ENCODE results near the gene KIAA1191.
A peak's percentile ranks its signal among the peaks of the same experiment; 100 is the strongest.
"Not testable (repeated sequence)": the region's sequence is repeated elsewhere in the genome, so short reads cannot be mapped to it uniquely, and the experiment has no call there.

The KIAA1191 gene, protein sequence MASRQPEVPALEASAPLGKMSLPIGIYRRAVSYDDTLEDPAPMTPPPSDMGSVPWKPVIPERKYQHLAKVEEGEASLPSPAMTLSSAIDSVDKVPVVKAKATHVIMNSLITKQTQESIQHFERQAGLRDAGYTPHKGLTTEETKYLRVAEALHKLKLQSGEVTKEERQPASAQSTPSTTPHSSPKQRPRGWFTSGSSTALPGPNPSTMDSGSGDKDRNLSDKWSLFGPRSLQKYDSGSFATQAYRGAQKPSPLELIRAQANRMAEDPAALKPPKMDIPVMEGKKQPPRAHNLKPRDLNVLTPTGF

DNA sequence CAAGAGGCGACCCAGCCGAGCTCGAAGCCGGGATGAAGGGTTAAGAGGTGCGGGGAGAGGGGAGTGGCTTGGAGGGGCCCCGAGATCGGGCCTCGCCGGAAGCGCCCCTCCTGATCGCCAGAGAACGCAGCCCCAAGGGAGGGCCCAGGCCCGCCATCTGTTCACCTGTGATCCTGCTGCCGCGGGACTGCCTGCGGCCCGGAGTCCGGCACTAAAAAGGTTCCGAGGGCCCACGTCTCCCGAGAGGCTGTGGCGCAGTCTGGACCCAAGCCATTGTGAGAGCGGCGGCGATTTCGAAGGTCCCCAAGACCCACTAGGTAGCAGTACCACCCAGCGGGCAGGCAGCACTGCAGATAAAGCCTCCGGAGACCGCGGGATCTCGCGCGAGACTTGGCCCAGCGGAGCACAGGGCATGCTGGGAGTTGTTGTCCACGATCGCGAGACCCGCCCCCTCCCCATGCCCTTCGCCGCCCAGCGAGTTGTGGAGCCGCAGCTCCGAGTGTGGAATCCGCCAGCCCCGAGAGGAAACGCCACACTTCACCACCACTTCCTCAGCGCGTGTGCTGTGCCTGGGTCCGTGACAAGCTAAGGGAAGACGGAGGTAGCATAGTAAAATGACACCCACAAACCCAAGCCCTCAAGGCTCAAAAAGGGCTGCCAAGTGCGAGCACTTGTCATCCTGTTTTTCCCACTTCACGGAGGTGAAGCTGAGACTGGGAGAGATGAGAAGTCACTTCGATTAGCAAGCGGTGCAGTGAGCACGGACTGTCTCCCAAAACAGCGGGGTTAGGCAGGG lies at the start of gene KIAA1191:
Gene KIAA1191 (minus strand): TSS at position 328 of the 796 bp plus-strand sequence. CDS start 2,256 bp downstream, outside the sequence.
- DNase-seq (ENCODE audit: low spot score) (peak; percentile 78), FAIRE-seq (peak; percentile 10)

- DNase-seq (ENCODE audit: low spot score) = no peak
- no peak for FAIRE-seq
Measured at GRCh38 chr5:176410486-176411180, 49.1 kb upstream of the KIAA1191 start.

DNA sequence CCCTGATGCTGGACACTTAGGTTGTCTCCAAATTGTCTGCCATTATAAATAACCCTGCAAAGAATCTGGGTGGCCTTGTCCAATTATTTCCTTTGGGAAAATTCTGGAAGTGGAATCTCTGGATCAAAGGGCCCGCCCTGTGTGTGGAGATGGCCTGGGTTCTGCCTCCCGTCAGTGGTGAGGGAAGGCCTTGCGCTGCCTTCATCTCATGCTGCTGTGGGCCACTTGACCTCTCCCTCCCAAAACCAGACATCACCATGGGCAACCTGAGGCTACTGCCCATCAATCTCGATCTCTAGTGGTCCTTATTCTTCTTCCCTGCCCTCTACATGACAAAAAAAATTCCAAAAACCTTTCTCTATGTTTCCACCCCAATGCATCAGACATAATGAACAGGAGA lies 48.2 kb upstream of the KIAA1191 start:
- DNase-seq (ENCODE audit: low spot score) = no peak
- no peak for FAIRE-seq

- FAIRE-seq (no peak), DNase-seq (ENCODE audit: low spot score) (no peak)
Measured at GRCh38 chr5:176408590-176408989, 47.0 kb upstream of the KIAA1191 start.

DNA sequence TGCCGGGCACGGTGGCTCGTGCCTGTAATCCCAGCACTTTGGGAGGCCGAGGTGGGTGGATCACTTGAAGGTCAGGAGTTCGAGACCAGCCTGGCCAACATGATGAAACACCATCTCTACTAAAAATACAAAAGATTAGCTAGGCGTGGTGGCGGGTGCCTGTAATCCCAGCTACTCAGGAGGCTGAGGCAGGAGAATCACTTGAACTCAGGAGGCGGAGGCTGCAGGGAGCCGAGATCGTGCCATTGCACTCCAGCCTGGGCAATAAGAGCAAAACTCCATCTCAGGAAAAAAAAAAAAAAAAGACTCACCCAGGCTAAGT lies 46.6 kb upstream of the KIAA1191 start:
- not testable (repeated sequence) for FAIRE-seq; DNase-seq (ENCODE audit: low spot score)

DNA sequence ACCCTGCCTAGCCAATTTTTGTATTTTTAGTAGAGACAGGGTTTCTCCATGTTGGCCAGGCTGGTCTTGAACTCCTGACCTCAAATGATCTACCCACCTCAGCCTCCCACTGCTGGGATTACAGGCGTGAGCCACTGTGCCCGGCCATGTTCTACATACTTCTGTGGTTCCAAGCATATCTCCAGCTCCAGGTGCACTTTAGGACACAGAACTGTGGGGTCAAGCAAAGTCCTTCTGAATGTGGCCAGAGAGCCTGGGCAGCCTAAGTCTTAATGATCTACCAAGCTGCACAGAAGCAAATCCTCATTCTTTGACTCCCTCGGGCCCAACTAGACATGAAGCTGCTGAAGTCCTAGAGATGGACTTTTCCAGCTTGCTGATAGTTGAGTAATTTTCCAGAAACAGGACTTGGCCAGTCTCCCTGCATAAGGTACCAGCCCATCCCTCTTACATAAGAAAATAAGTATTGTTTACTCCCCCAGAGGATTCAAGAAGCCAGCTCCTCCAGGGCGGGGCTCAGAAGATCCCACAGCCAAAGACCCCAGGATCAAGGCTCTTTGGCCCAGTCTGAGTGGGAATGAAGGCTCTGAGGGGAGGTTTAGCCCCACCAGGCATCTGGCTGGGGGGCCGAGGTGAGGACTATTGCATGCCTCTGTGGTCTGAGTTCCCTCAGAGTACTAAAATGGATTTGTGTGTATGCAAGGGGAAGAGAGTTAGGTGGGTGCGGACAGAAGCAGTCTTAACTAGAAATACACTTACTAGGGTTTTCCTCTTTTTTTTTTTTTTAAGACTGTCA lies 46.1 kb upstream of the KIAA1191 start:
- FAIRE-seq (no peak), DNase-seq (ENCODE audit: low spot score) (no peak)

DNA sequence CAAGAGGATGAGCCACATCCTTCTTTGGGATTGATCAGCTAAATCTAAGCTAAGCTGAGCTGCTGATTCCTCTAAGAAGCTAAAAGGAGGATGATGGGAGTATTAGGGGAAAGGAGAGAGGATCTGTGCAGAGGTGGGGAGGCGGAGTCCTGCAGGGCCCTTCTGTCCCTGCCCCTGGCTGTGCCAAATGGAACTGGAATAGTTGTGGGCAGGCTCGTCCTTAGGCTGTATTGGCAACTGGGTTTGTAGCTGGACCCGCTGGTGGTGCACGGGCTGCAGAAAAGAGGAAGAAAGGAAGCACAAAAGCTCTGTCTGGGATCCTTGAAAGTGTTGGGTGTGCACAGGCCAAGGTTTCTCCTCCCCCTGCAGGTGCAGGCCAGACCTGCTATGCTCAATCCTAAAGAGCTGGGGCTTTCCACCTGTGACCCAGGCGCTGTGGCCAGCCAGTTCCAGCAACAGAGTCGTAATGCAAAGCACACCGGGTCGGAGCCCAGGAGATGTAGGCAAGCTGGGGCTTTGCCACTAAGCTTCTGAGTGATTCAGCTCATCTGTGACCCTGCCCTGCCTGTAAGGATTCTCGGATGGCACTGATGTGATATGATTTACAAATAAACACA lies 45.0 kb upstream of the KIAA1191 start:
- DNase-seq (ENCODE audit: low spot score) (no peak), FAIRE-seq (no peak)

GRCh38 chr5:176405656-176406435 lies 44.3 kb upstream of the KIAA1191 start:
- no peak for FAIRE-seq
- no peak for DNase-seq (ENCODE audit: low spot score)

- DNase-seq (ENCODE audit: low spot score) (no peak), FAIRE-seq (no peak)
Measured at GRCh38 chr5:176401281-176402205, 40.0 kb upstream of the KIAA1191 start.

DNA sequence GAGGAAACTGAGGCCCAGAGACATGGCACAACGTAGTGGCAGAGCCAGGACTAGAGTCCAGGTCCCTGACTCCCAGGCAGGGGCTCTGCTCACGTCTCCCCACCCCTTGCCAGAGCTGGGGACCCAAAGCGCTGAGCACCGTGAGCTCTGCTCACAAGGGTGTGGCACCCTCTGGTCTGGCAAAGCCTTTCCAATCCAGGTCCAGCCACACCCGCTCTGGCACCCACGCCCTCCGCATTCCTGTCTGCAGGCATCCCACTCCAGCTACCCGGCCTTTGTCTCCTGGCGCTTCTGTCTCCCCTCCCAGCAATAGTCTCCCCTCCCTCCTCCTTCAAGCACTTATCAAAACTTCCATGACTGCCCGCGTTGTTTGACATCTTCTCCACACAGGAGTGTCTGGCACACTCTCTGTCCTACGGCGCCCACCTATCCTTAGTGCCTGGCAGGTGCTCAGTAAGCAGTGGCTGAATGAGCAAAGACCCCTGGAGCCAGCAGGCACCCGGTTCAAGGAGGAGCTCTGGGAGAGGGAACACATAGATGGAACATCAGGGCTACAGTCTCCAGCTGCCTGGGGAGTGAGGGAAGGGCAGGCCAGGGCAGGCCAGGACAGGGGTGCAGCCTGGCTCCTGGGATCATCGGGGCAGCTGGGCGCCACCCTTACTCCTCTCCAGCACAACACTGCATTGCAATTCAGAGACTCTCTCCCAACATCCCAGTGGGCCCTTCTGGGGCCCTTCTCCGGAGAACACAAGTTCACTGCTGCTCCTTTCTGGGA lies 39.0 kb upstream of the KIAA1191 start:
- no peak for FAIRE-seq
- DNase-seq (ENCODE audit: low spot score) = no peak

DNA sequence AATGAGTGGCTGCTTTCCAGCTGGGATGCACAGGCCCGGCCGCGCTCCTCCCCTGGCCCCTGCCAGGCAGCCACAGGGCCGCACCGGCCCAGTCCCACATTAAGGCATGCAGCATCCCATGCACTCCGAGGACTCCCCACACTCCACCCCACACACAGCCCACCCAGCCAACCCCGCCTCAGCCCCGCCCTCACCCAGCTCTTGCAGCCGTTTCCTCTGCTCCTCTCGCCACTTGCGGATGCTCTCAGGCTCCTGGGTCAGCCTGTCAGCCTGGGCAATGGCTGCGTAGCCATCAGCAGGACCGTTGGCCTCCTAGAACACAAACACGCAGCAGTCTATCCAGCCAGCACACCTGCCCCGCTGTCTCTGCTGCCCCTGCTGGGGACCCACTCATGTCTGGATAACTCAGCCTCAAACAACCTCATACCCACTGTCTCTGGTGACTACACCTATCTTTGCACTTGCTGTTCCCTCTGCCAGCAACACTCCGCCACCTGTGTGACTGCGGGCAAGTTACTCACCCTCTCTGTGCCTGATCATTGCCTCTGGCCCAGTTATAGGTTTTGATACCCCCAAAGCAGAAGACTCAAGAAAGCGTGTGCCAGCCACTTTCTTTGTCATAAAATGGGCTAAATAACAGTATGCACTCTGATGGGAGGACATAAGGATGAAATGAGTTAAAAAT lies 36.3 kb upstream of the KIAA1191 start:
- FAIRE-seq = no peak
- DNase-seq (ENCODE audit: low spot score) = no peak

DNA sequence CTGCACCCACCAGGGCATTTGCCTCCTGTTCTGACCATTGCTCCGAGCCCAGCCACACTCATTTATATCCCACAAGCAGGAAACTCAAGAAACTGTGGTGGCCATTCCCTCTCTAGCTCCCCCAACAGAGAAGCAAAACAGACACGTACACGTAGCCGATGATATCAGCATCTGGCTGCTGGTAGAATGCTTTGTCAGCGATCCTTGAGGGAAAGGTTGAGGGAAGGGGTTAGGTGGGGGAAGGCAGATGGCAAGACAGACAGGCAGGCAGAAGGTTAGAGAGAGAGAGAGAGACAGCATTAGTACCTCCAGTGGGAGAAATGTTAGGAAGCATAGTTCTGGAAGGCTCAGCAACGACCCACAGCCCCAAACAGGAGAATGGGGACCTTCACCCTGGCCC lies 34.8 kb upstream of the KIAA1191 start:
- FAIRE-seq (no peak), DNase-seq (ENCODE audit: low spot score) (no peak)

GRCh38 chr5:176394881-176395675 lies 33.5 kb upstream of the KIAA1191 start:
- no peak for DNase-seq (ENCODE audit: low spot score)
- no peak for FAIRE-seq

DNA sequence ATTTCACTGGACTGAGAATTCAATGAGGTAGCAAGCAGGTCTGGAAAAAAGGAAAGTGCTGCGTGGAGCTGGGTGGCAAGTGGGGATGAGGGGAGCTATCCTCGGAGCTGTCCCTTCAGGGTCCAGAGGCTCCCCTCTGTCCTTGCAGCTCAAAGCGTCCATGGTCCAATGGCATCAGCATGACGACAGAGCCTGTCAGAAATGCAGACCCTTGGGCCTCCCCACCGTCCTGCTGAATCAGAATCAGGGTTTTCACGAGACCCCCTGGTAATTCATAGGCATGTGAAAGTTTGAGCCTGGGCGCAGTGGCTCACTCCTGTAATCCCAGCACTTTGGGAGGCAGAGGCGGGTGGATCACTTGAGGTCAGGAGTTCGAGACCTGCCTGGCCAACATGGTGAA lies 32.5 kb upstream of the KIAA1191 start:
- DNase-seq (ENCODE audit: low spot score) (no peak), FAIRE-seq (no peak)

- FAIRE-seq (no peak), DNase-seq (ENCODE audit: low spot score) (no peak)
Measured at GRCh38 chr5:176392526-176392925, 31.0 kb upstream of the KIAA1191 start.

GRCh38 chr5:176391999-176392398 lies 30.4 kb upstream of the KIAA1191 start:
- DNase-seq (ENCODE audit: low spot score) (no peak), FAIRE-seq (no peak)

DNA sequence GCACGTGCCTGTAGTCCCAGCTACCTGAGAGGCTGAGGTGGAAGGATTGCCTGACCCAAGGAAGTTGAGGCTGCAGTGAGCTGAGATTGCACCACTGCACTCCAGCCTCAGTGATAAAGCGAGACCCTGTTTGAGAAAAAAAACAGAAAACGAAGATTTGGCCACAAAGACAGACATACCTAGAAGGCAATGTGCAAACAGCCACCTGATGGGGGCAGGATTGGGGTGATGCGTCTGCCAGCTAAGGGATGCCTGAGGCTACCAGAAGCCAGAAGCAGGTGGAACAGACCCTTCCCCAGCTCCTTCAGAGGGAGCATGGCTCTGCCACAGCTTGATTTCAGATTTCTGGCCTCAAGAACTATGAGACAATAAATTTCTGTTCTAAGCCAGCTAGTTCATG lies 29.9 kb upstream of the KIAA1191 start:
- no peak for FAIRE-seq
- no peak for DNase-seq (ENCODE audit: low spot score)

Data from RCC 7860 (cell line).